ENCODE measurements around the gene SMC3.
"Not testable (repeated sequence)": the region's sequence is repeated elsewhere in the genome, so short reads cannot be mapped to it uniquely, and the experiment has no call there.

Gene SMC3

GRCh38 chr10:110567201-110568054, at the start of gene SMC3:
TSS of gene SMC3 (plus strand) at chr10:110567695. CDS start at chr10:110567817, 122 bp downstream.
- FAIRE-seq (peak; percentile 95), DNase-seq (ENCODE audit: extremely low spot score, insufficient read length, low read depth) (peak; percentile 72)

- no peak for DNase-seq (ENCODE audit: extremely low spot score, insufficient read length, low read depth)
- no peak for FAIRE-seq
Observed at GRCh38 chr10:110522365-110522988, 45.0 kb upstream of the SMC3 start.

GRCh38 chr10:110523736-110524135, 43.8 kb upstream of the SMC3 start:
- no peak for FAIRE-seq
- DNase-seq (ENCODE audit: extremely low spot score, insufficient read length, low read depth), result no peak

GRCh38 chr10:110524179-110524858, 43.2 kb upstream of the SMC3 start:
- no peak for DNase-seq (ENCODE audit: extremely low spot score, insufficient read length, low read depth)
- no peak for FAIRE-seq

GRCh38 chr10:110524859-110525232, 42.6 kb upstream of the SMC3 start:
- FAIRE-seq, result no peak
- no peak for DNase-seq (ENCODE audit: extremely low spot score, insufficient read length, low read depth)

GRCh38 chr10:110525349-110526260, 41.9 kb upstream of the SMC3 start:
- FAIRE-seq, result no peak
- no peak for DNase-seq (ENCODE audit: extremely low spot score, insufficient read length, low read depth)

GRCh38 chr10:110527731-110528171, 39.7 kb upstream of the SMC3 start:
- no peak for FAIRE-seq

GRCh38 chr10:110528224-110528996, 39.1 kb upstream of the SMC3 start:
- DNase-seq (ENCODE audit: extremely low spot score, insufficient read length, low read depth) (no peak), FAIRE-seq (no peak)

More at GRCh38 chr10:110527731-110528171, 39.7 kb upstream of the SMC3 start:
- DNase-seq (ENCODE audit: extremely low spot score, insufficient read length, low read depth), result no peak

- FAIRE-seq, result peak; percentile 83
- DNase-seq (ENCODE audit: extremely low spot score, insufficient read length, low read depth), result not testable (repeated sequence)
Observed at GRCh38 chr10:110528997-110529524, 38.4 kb upstream of the SMC3 start.

GRCh38 chr10:110529596-110530011, 37.9 kb upstream of the SMC3 start:
- DNase-seq (ENCODE audit: extremely low spot score, insufficient read length, low read depth) (no peak), FAIRE-seq (peak; percentile 48)

- no peak for FAIRE-seq
Observed at GRCh38 chr10:110530131-110530831, 37.2 kb upstream of the SMC3 start.

GRCh38 chr10:110531687-110532086, 35.8 kb upstream of the SMC3 start:
- DNase-seq (ENCODE audit: extremely low spot score, insufficient read length, low read depth), result no peak

More at GRCh38 chr10:110530131-110530831, 37.2 kb upstream of the SMC3 start:
- no peak for DNase-seq (ENCODE audit: extremely low spot score, insufficient read length, low read depth)

GRCh38 chr10:110532628-110533027, 34.9 kb upstream of the SMC3 start:
- not testable (repeated sequence) for FAIRE-seq; DNase-seq (ENCODE audit: extremely low spot score, insufficient read length, low read depth)

More at GRCh38 chr10:110531687-110532086, 35.8 kb upstream of the SMC3 start:
- FAIRE-seq, result no peak

GRCh38 chr10:110533149-110533548, 34.3 kb upstream of the SMC3 start:
- peak; percentile 31 for FAIRE-seq
- no peak for DNase-seq (ENCODE audit: extremely low spot score, insufficient read length, low read depth)

- DNase-seq (ENCODE audit: extremely low spot score, insufficient read length, low read depth) (no peak), FAIRE-seq (peak; percentile 56)
Observed at GRCh38 chr10:110534571-110534970, 32.9 kb upstream of the SMC3 start.

- DNase-seq (ENCODE audit: extremely low spot score, insufficient read length, low read depth) (no peak), FAIRE-seq (peak; percentile 96)
Observed at GRCh38 chr10:110535958-110536891, 31.3 kb upstream of the SMC3 start.

GRCh38 chr10:110539091-110539490, 28.4 kb upstream of the SMC3 start:
- no peak for DNase-seq (ENCODE audit: extremely low spot score, insufficient read length, low read depth)
- FAIRE-seq, result no peak

All from GM18507 (cell line).